GM18868 (cell line): Measurements from ENCODE around the gene LRCOL1.

ENCODE experiments used
- ATAC-seq: cut with Tn5 transposase; IDR thresholded peaks from one replicate; pipeline ENCODE4 v1.9.1; 2021; ENCODE audit warnings: mild to moderate bottlenecking, moderate library complexity; ENCODE audit not compliant: unreplicated experiment

Gene LRCOL1

GRCh38 chr12:132619386-132620112, 9.2 kb upstream of the LRCOL1 start:
- no peak for ATAC-seq

- no peak for ATAC-seq
Observed at GRCh38 chr12:132619071-132619385, 8.6 kb upstream of the LRCOL1 start.

GRCh38 chr12:132618683-132619043, 8.3 kb upstream of the LRCOL1 start, which contains the start of gene P2RX2:
Gene P2RX2 (plus strand): TSS chr12:132618776. CDS start chr12:132618817, 41 bp downstream.
- no peak for ATAC-seq

GRCh38 chr12:132617822-132618682, 7.7 kb upstream of the LRCOL1 start:
- ATAC-seq: no peak

- no peak for ATAC-seq
Observed at GRCh38 chr12:132617135-132617701, 6.8 kb upstream of the LRCOL1 start.

- no peak for ATAC-seq
Observed at GRCh38 chr12:132615579-132616038, 5.2 kb upstream of the LRCOL1 start.

- ATAC-seq: no peak
Observed at GRCh38 chr12:132614861-132615578, 4.6 kb upstream of the LRCOL1 start.

- no peak for ATAC-seq
Observed at GRCh38 chr12:132614029-132614428, 3.6 kb upstream of the LRCOL1 start.

GRCh38 chr12:132611620-132612019, 1.2 kb upstream of the LRCOL1 start:
- no peak for ATAC-seq

- ATAC-seq: no peak
Observed at GRCh38 chr12:132610866-132611602, 652 bp upstream of the LRCOL1 start.

- ATAC-seq: no peak
Observed at GRCh38 chr12:132608231-132609171, 1.9 kb downstream of the LRCOL1 start.

- ATAC-seq: no peak
Observed at GRCh38 chr12:132606927-132607326, 3.5 kb downstream of the LRCOL1 start.

GRCh38 chr12:132606466-132606865, 3.9 kb downstream of the LRCOL1 start:
- ATAC-seq: no peak

- no peak for ATAC-seq
Observed at GRCh38 chr12:132605892-132606291, 4.5 kb downstream of the LRCOL1 start.

- ATAC-seq: no peak
Observed at GRCh38 chr12:132604668-132605441, 5.5 kb downstream of the LRCOL1 start.

GRCh38 chr12:132604151-132604618, 6.2 kb downstream of the LRCOL1 start:
- ATAC-seq: no peak

- ATAC-seq: no peak
Observed at GRCh38 chr12:132603240-132604150, 6.9 kb downstream of the LRCOL1 start.
